Measurements from ENCODE around the gene C2orf42.

Gene C2orf42

DNA sequence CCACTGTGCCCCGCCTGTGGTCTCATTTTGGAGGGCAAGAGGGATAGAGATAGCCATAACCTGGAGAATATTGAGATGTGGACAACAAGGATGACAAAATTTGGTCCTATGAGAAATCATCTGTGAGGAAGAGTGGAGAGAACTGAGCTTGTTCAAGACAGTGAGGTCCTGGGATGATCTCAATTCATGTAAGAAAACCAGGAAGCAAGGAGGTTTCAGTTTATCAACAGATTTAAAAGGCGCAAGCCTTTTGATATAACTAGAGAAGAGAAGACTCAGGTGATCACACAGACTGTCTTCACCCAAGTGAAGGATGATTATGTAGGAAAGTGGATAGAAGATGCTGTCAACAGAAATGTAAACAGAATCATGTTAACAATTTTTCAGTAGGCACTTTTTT is 64.4 kb downstream of the C2orf42 start:
- TF ChIP-seq, protein P1, sequence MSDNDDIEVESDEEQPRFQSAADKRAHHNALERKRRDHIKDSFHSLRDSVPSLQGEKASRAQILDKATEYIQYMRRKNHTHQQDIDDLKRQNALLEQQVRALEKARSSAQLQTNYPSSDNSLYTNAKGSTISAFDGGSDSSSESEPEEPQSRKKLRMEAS (IDR thresholded peaks at IDR 0.05), result no peak
- TF ChIP-seq EGR1 (IDR thresholded peaks at IDR 0.05) (no peak), CREB1 (IDR thresholded peaks at IDR 0.05; ENCODE audit: low read depth) (no peak), EP300 (IDR thresholded peaks at IDR 0.05; ENCODE audit: borderline replicate concordance) (no peak), YY1 (IDR thresholded peaks at IDR 0.05; ENCODE audit: low read depth) (no peak)
- TF ChIP-seq, protein P2, sequence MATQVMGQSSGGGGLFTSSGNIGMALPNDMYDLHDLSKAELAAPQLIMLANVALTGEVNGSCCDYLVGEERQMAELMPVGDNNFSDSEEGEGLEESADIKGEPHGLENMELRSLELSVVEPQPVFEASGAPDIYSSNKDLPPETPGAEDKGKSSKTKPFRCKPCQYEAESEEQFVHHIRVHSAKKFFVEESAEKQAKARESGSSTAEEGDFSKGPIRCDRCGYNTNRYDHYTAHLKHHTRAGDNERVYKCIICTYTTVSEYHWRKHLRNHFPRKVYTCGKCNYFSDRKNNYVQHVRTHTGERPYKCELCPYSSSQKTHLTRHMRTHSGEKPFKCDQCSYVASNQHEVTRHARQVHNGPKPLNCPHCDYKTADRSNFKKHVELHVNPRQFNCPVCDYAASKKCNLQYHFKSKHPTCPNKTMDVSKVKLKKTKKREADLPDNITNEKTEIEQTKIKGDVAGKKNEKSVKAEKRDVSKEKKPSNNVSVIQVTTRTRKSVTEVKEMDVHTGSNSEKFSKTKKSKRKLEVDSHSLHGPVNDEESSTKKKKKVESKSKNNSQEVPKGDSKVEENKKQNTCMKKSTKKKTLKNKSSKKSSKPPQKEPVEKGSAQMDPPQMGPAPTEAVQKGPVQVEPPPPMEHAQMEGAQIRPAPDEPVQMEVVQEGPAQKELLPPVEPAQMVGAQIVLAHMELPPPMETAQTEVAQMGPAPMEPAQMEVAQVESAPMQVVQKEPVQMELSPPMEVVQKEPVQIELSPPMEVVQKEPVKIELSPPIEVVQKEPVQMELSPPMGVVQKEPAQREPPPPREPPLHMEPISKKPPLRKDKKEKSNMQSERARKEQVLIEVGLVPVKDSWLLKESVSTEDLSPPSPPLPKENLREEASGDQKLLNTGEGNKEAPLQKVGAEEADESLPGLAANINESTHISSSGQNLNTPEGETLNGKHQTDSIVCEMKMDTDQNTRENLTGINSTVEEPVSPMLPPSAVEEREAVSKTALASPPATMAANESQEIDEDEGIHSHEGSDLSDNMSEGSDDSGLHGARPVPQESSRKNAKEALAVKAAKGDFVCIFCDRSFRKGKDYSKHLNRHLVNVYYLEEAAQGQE (IDR thresholded peaks at IDR 0.05; ENCODE audit: low read depth), result no peak

DNA sequence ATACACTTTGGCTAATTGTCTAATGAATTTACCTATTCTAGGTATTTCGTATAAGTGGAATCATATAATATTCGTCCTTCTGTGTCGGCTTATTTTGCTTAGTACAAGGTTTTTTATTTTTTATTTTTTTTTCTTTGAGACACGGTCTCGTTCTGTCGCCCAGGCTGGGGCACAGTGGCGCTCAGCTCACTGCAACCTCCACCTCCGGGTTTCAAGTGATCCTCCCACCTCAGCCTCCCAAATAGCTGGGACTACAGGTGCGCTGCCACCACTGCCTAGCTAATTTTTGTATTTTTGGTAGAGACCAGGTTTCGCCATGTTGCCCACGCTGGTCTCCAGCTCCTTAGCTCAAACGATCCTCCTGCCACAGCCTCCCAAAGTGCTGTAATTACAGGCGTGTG is 65.3 kb downstream of the C2orf42 start:
- TF ChIP-seq FOXM1 (IDR thresholded peaks at IDR 0.05; ENCODE audit: borderline replicate concordance, low read depth) (no peak), USF1 (IDR thresholded peaks at IDR 0.05) (no peak), YY1 (IDR thresholded peaks at IDR 0.05; ENCODE audit: low read depth) (no peak), CEBPB (IDR thresholded peaks at IDR 0.05) (no peak), EGR1 (IDR thresholded peaks at IDR 0.05) (no peak), TEAD4 (IDR thresholded peaks at IDR 0.05) (no peak), TCF12 (IDR thresholded peaks at IDR 0.05; ENCODE audit: low read depth) (no peak), RAD21 (IDR thresholded peaks at IDR 0.05; ENCODE audit: low read depth) (no peak), ZBTB7A (IDR thresholded peaks at IDR 0.05; ENCODE audit: low read depth) (no peak), NFIC (IDR thresholded peaks at IDR 0.05) (no peak), CREB1 (IDR thresholded peaks at IDR 0.05; ENCODE audit: low read depth) (no peak), TAF1 (IDR thresholded peaks at IDR 0.05; ENCODE audit: low read depth) (no peak), EP300 (IDR thresholded peaks at IDR 0.05; ENCODE audit: borderline replicate concordance) (no peak)
- TF ChIP-seq, protein P2 (IDR thresholded peaks at IDR 0.05; ENCODE audit: low read depth), result no peak
- TF ChIP-seq, protein P1 (IDR thresholded peaks at IDR 0.05), result no peak

GRCh38 chr2:70124983-70125480 is 65.8 kb downstream of the C2orf42 start:
- TF ChIP-seq NFIC (IDR thresholded peaks at IDR 0.05), result no peak
- TF ChIP-seq YY1 (IDR thresholded peaks at IDR 0.05; ENCODE audit: low read depth), result no peak
- TF ChIP-seq ZBTB7A (IDR thresholded peaks at IDR 0.05; ENCODE audit: low read depth), result peak; percentile 42; the same call in 1 of the 2 replicates
- TF ChIP-seq FOXM1 (IDR thresholded peaks at IDR 0.05; ENCODE audit: borderline replicate concordance, low read depth), result no peak
- 0 out of 2 replicates have a peak, but pooled peaks have one; percentile 36 for TF ChIP-seq TAF1 (IDR thresholded peaks at IDR 0.05; ENCODE audit: low read depth)
- TF ChIP-seq, protein P1 (IDR thresholded peaks at IDR 0.05), result peak; percentile 27

DNA sequence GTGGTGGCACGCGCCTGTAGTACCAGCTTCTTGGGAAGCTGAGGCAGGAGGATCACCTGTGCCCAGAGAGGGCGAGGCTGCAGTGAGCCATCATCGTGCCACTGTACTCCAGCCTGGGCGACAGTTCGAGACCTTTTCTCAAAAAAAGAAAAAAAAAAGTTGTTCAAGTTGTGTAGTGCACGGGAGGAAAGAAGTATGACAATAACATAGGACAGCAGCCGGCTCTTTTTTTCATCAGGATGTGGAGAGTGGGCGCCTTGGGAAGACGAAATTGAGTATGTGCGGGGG is 67.0 kb downstream of the C2orf42 start:
- no peak for TF ChIP-seq EGR1 (IDR thresholded peaks at IDR 0.05)
- TF ChIP-seq YY1 (IDR thresholded peaks at IDR 0.05; ENCODE audit: low read depth), result no peak
- TF ChIP-seq, protein P2 (IDR thresholded peaks at IDR 0.05; ENCODE audit: low read depth), result no peak
- no peak for TF ChIP-seq NFIC (IDR thresholded peaks at IDR 0.05)
- TF ChIP-seq TCF12 (IDR thresholded peaks at IDR 0.05; ENCODE audit: low read depth), result no peak
- TF ChIP-seq TEAD4 (IDR thresholded peaks at IDR 0.05), result no peak
- no peak for TF ChIP-seq USF1 (IDR thresholded peaks at IDR 0.05)
- TF ChIP-seq CEBPB (IDR thresholded peaks at IDR 0.05), result no peak
- TF ChIP-seq EP300 (IDR thresholded peaks at IDR 0.05; ENCODE audit: borderline replicate concordance), result no peak
- TF ChIP-seq RAD21 (IDR thresholded peaks at IDR 0.05; ENCODE audit: low read depth), result no peak
- no peak for TF ChIP-seq CREB1 (IDR thresholded peaks at IDR 0.05; ENCODE audit: low read depth)
- TF ChIP-seq TAF1 (IDR thresholded peaks at IDR 0.05; ENCODE audit: low read depth), result no peak; the same call in 1 of the 2 replicates
- TF ChIP-seq, protein P1 (IDR thresholded peaks at IDR 0.05), result no peak
- no peak for TF ChIP-seq ZBTB7A (IDR thresholded peaks at IDR 0.05; ENCODE audit: low read depth)
- TF ChIP-seq FOXM1 (IDR thresholded peaks at IDR 0.05; ENCODE audit: borderline replicate concordance, low read depth), result no peak
